Activated CD4-positive, CD25-positive, alpha-beta regulatory T cell treated with anti-CD3 and anti-CD28 coated beads, Interleukin-2, amount 50 U/mL, for 24 hours (primary cell): Measurements from ENCODE around the gene PFKP.
"Not testable (repeated sequence)": the region's sequence is repeated elsewhere in the genome, so short reads cannot be mapped to it uniquely, and the experiment has no call there.

Experiments used
- ATAC-seq, 2 donors: fragments of 150-1000 bp; cut with Tn5 transposase; one replicate each; pipeline ENCODE4 v1.10.0; 2021; ENCODE audit warnings: mild to moderate bottlenecking in 1 of 2, moderate library complexity in 1 of 2

The PFKP gene

GRCh38 chr10:3099291-3100092 is 32.1 kb downstream of the PFKP start:
- ATAC-seq: no peak

- no peak for ATAC-seq
Observed at GRCh38 chr10:3100093-3100792, 32.9 kb downstream of the PFKP start.

- no peak for ATAC-seq
Observed at GRCh38 chr10:3100856-3101640, 33.7 kb downstream of the PFKP start.

- ATAC-seq: no peak
Observed at GRCh38 chr10:3102720-3103427, 35.5 kb downstream of the PFKP start.

- no peak for ATAC-seq
Observed at GRCh38 chr10:3103646-3104045, 36.3 kb downstream of the PFKP start.

- ATAC-seq: no peak
Observed at GRCh38 chr10:3104251-3104918, 37.0 kb downstream of the PFKP start.

- no peak for ATAC-seq
Observed at GRCh38 chr10:3105166-3105565, 37.8 kb downstream of the PFKP start.

- no peak for ATAC-seq
Observed at GRCh38 chr10:3105905-3106304, 38.6 kb downstream of the PFKP start.

GRCh38 chr10:3106328-3106727 is 39.0 kb downstream of the PFKP start:
- not testable (repeated sequence) for ATAC-seq

- ATAC-seq: no peak
Observed at GRCh38 chr10:3106928-3107425, 39.6 kb downstream of the PFKP start.

GRCh38 chr10:3107426-3107961 is 40.1 kb downstream of the PFKP start:
- no peak for ATAC-seq

- no peak for ATAC-seq
Observed at GRCh38 chr10:3108033-3108432, 40.7 kb downstream of the PFKP start.

GRCh38 chr10:3108575-3109105 is 41.3 kb downstream of the PFKP start:
- no peak for ATAC-seq

GRCh38 chr10:3109196-3109595 is 41.8 kb downstream of the PFKP start:
- no peak for ATAC-seq

- no peak for ATAC-seq
Observed at GRCh38 chr10:3109633-3110032, 42.3 kb downstream of the PFKP start.

GRCh38 chr10:3110782-3111620 is 43.7 kb downstream of the PFKP start:
- no peak for ATAC-seq

- ATAC-seq: no peak
Observed at GRCh38 chr10:3111621-3112163, 44.3 kb downstream of the PFKP start.

- no peak for ATAC-seq
Observed at GRCh38 chr10:3113343-3113720, 46.0 kb downstream of the PFKP start.

GRCh38 chr10:3115685-3116084 is 48.3 kb downstream of the PFKP start:
- no peak for ATAC-seq

- no peak for ATAC-seq
Observed at GRCh38 chr10:3116508-3117100, 49.3 kb downstream of the PFKP start.
